ENCODE results near the gene RPTN. TPM values are rescaled to one million over a fixed set of nuclear protein-coding genes. Genes with fewer than 3 reads are reported as not detected.

RPTN gene
- total and polyA plus RNA-seq, 2 of the 4 experiments (the other 2 are of a cell fraction), result not detected

- Histone ChIP-seq H3K23ac (ENCODE audit: low read depth, low read length) (no peak overlapping the region), H3K9me3 (ENCODE audit: control insufficient read depth, insufficient read depth, low read length) (peaks cover 21% of the 10 kb centered on the region), H3K9me1 (ENCODE audit: insufficient read depth, low read length) (no peaks in the 10 kb centered on the region), H3K27me3 (ENCODE audit: control insufficient read depth, insufficient read depth, low read length) (peaks cover 61% of the 10 kb centered on the region), H3K4me1 (ENCODE audit: control insufficient read depth, insufficient read depth, low read length) (peaks cover 3% of the 10 kb centered on the region; the same call in 1 of the 2 replicates), H4K5ac (ENCODE audit: low read depth, low read length) (no peak overlapping the region), H3K4me3 (ENCODE audit: insufficient read depth, low read depth, low read length) (no peak overlapping the region), H2BK5ac (ENCODE audit: low read depth, low read length, poor library complexity, severe bottlenecking) (no peak overlapping the region), H2AFZ (replicated peaks; ENCODE audit: low read length, poor library complexity) (no peak overlapping the region), H2AK5ac (ENCODE audit: low read depth, low read length) (no peak overlapping the region), H3K9ac (ENCODE audit: low read depth, low read length) (no peak overlapping the region), H3K4me2 (ENCODE audit: low read depth, low read length) (peak overlapping the region; percentile 62; the same call in 1 of the 2 replicates), H3K56ac (ENCODE audit: extremely low read depth, insufficient read depth, low read length) (no peak overlapping the region), H4K91ac (ENCODE audit: insufficient read depth, low read depth, low read length) (no peak overlapping the region), H3K79me1 (ENCODE audit: low read depth in 1 of 2, low read length in 2 of 2) (no peaks in the 10 kb centered on the region), H2BK20ac (ENCODE audit: low read depth, low read length) (no peak overlapping the region), H2BK15ac (ENCODE audit: low read depth, low read length) (no peak overlapping the region), H4K8ac (ENCODE audit: low read depth in 2 of 2, low read length in 2 of 2) (no peak overlapping the region), H3K36me3 (ENCODE audit: control insufficient read depth, insufficient read depth, low read length) (no peaks in the 10 kb centered on the region), H3K4ac (ENCODE audit: low read depth, low read length) (no peak overlapping the region), H2BK120ac (ENCODE audit: low read depth, low read length) (no peak overlapping the region), H3K14ac (replicated peaks; ENCODE audit: low read depth, low read length) (no peak overlapping the region), H3K18ac (ENCODE audit: low read depth, low read length) (no peak overlapping the region), H2AK9ac (replicated peaks; ENCODE audit: low read depth, low read length, poor library complexity) (no peak overlapping the region), H3K27ac (ENCODE audit: insufficient read depth, low read length) (no peak overlapping the region), H4K20me1 (ENCODE audit: insufficient read depth, low read length) (no peaks in the 10 kb centered on the region; the same call in 1 of the 2 replicates)
- DNase-seq, result no peak
- ChIA-PET POLR2A (ENCODE audit: unreplicated experiment) (no interaction called here), CTCF (interaction anchor here (1.2 kb wide), 1 partner anchor 21 kb away, joined by 3 read pairs; no protein-coding TSS in a partner anchor)
- no TSS peak for BruUV-seq (replicated peaks)
- intact Hi-C loops (cut with micrococcal nuclease) (no loop called here), in situ Hi-C loops (cut with MboI; ENCODE audit: low sequenced_read_pairs) (no loop called here), dilution Hi-C loops (cut with HindIII; ENCODE audit: low sequenced_read_pairs, unreplicated experiment) (no loop called here)
- ATAC-seq (ENCODE audit: low read depth), result no peak
- WGBS, 2 experiments (ENCODE audit: extremely low coverage in 2 of 2, insufficient read length in 1 of 2), result 15% methylated on average over 22 of the region's 28 CpGs; no CpG with 5 or more reads in 1 of the 2 experiments
- TF ChIP-seq, protein P1, sequence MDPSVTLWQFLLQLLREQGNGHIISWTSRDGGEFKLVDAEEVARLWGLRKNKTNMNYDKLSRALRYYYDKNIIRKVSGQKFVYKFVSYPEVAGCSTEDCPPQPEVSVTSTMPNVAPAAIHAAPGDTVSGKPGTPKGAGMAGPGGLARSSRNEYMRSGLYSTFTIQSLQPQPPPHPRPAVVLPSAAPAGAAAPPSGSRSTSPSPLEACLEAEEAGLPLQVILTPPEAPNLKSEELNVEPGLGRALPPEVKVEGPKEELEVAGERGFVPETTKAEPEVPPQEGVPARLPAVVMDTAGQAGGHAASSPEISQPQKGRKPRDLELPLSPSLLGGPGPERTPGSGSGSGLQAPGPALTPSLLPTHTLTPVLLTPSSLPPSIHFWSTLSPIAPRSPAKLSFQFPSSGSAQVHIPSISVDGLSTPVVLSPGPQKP (IDR thresholded peaks at IDR 0.05; ENCODE audit: borderline replicate concordance, low read depth, low read length), result no peak
- no peak for TF ChIP-seq SMC3 (IDR thresholded peaks at IDR 0.05; ENCODE audit: low read depth, low read length)
- no peak for TF ChIP-seq RFX5 (IDR thresholded peaks at IDR 0.05; ENCODE audit: low read depth, low read length)
- TF ChIP-seq MAZ (IDR thresholded peaks at IDR 0.05; ENCODE audit: borderline replicate concordance, low read depth, low read length), result no peak
- no peak for TF ChIP-seq CEBPB (IDR thresholded peaks at IDR 0.05; ENCODE audit: low read depth, low read length)
- TF ChIP-seq RCOR1 (IDR thresholded peaks at IDR 0.05; ENCODE audit: insufficient replicate concordance, low read length), result no peak
- TF ChIP-seq FOS (IDR thresholded peaks at IDR 0.05; ENCODE audit: low read depth, low read length), result no peak
These were observed 50.2 kb downstream of the RPTN start for GRCh38 chr1:152108882-152109222.

Measured in IMR-90 (cell line).